Natural killer cell (primary cell): ENCODE data around the gene HAGHL. TPM values are rescaled to one million over a fixed set of nuclear protein-coding genes. Genes with fewer than 3 reads are reported as not detected.

ENCODE experiments used
- ATAC-seq, 3 donors: fragments of 150-1000 bp in 2 of 3; fragments of 200-7000 bp in 1 of 3; cut with Tn5 transposase; 1 replicate in 1 of 3; 2 replicates in 2 of 3; pipeline ENCODE4 v1.10.0; 2021; ENCODE audit warnings: mild to moderate bottlenecking in 2 of 3, moderate library complexity in 2 of 3
- DNase-seq, 2 donors: peaks; one replicate each; pipeline versions ENCODE4 v3.0.0 to v3.0.0-alpha.2; 2013 to 2021; ENCODE audit warnings: mixed read lengths in 1 of 2
- H3K27ac ChIP-seq: one replicate; pipeline ENCODE4 v1.5.1; 2013; ENCODE audit warnings: mild to moderate bottlenecking, low read length
- H3K27me3 ChIP-seq: one replicate; pipeline ENCODE4 v1.6.1; 2013; ENCODE audit warnings: low read length; ENCODE audit not compliant: control insufficient read depth, insufficient read depth
- H3K36me3 ChIP-seq: one replicate; pipeline ENCODE4 v1.6.1; 2013; ENCODE audit warnings: low read length; ENCODE audit not compliant: control insufficient read depth, insufficient read depth
- H3K4me1 ChIP-seq: one replicate; pipeline ENCODE4 v1.6.1; 2013; ENCODE audit warnings: low read length; ENCODE audit not compliant: control insufficient read depth, insufficient read depth
- H3K4me3 ChIP-seq: one replicate; pipeline ENCODE4 v1.5.1; 2013; ENCODE audit warnings: low read length
- H3K9me3 ChIP-seq: one replicate; pipeline ENCODE4 v1.6.1; 2013; ENCODE audit warnings: low read length; ENCODE audit not compliant: control insufficient read depth, insufficient read depth
- H3K27ac Mint-ChIP-seq, 2 donors: one replicate each; pipeline ENCODE4 v1.8.0; 2022; ENCODE audit warnings: mild to moderate bottlenecking in 2 of 2, mixed read lengths in 2 of 2, moderate library complexity in 1 of 2
- H3K27me3 Mint-ChIP-seq, 2 donors: one replicate each; pipeline ENCODE4 v1.8.0; 2022; ENCODE audit warnings: low read depth in 2 of 2, mixed read lengths in 2 of 2
- H3K36me3 Mint-ChIP-seq: one replicate; pipeline ENCODE4 v1.8.0; 2022; ENCODE audit warnings: mixed read lengths
- H3K4me1 Mint-ChIP-seq, 2 donors: one replicate each; pipeline ENCODE4 v1.8.0; 2022; ENCODE audit warnings: mixed read lengths in 2 of 2
- H3K4me3 Mint-ChIP-seq: one replicate; pipeline ENCODE4 v1.8.0; 2022; ENCODE audit warnings: mild to moderate bottlenecking, moderate library complexity, mixed read lengths
- H3K9me3 Mint-ChIP-seq, 2 donors: one replicate each; pipeline ENCODE4 v1.8.0; 2022; ENCODE audit warnings: mixed read lengths in 2 of 2
- CTCF ChIP-seq: fragments of 200-600 bp; IDR thresholded peaks from one replicate; pipeline ENCODE4 v1.8.0; 2022; ENCODE audit warnings: antibody characterized with exemption
- WGBS: methylation state at CpG from one replicate; pipeline ENCODE4 v1.1.7; 2013; ENCODE audit warnings: missing lambda C conversion rate; ENCODE audit not compliant: insufficient coverage; 5-methylcytosine and 5-hydroxymethylcytosine counted together
- intact Hi-C: fragments of 100-400 bp; cut with micrococcal nuclease; formaldehyde crosslinking; loops from one replicate; pipeline ENCODE4 v1.14.2; 2022
- total RNA-seq, 4 donors: library from RNA; stranded (reverse); fragments of 120-200 nt in 1 of 4; gene quantifications; one replicate each; pipeline versions ENCODE4 v1.2.3 to v1.2.4, GENCODE V29; 2013 to 2022

The HAGHL gene
- total RNA-seq, 3 donors from 2014 or later (not counting 1 experiment from before 2014, with no cell fraction given) = 13.5 to 21.5 (median 15.7) TPM

DNA sequence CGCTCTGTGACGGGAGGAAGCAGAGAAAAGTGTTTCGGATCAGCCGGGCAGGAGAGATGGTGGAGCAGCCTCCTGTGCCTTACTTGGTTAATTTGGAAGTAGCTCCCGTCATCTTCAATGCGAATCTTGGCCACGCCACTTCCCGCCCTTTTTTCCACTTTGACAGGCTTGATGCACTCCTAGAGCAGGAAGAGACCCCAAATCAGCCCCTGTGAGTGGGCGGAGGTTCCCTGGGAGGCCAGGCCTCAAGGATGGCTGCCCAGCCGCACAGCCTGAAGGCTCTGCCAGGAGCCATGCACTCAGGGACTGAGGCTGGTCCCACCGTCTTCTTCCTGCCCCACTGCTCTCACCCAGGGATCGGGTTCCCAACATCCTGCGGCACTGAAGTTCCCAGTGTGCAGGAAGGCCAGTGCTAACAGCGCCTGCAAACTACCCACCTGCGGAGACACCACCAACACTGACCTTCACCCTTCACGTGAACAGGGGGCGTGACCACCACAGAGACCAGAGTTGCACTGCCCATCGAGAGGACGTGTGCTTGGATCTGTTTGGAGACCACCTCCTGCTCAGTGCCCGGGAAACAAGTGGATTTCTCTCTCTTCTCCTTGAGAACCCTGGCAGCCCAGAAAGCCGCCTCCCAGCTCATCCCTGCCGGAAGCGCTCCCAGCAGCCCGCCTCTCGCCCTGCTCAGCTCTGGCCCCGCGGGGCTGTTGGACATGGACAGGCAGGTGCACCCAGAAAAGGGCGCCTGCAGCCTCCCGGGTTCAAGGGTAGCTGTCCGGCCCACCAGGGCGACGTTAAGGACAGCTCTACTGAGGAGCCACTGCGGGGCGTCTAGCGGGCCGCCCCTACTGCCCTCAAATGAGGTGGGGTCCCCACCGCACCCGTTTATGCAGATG lies 12.9 kb downstream of the HAGHL start:
- no peaks in the 10 kb centered on the region for H3K4me1 Mint-ChIP-seq
- no peak for TF ChIP-seq CTCF
- peak overlapping the region; percentile 82 for H3K4me3 ChIP-seq
- H3K27me3 ChIP-seq = no peaks in the 10 kb centered on the region
- no peaks in the 10 kb centered on the region for H3K9me3 Mint-ChIP-seq
- intact Hi-C loops = loop anchor here (2.0 kb wide), 1 partner anchor 25 kb away; the partner anchor contains the start of gene METRN
- no peaks in the 10 kb centered on the region for H3K9me3 ChIP-seq
- H3K36me3 ChIP-seq = peaks cover 14% of the 10 kb centered on the region
- H3K27ac Mint-ChIP-seq = peak overlapping the region in 1 of 2 donors; percentile 46
- DNase-seq = no peak
- ATAC-seq = no peak
- 58% methylated on average over 38 of the region's 38 CpGs for WGBS
- peak overlapping the region; percentile 74 for H3K27ac ChIP-seq
- H3K4me3 Mint-ChIP-seq = peak overlapping the region; percentile 84
- H3K4me1 ChIP-seq = peaks cover 16% of the 10 kb centered on the region
- H3K27me3 Mint-ChIP-seq = no peaks in the 10 kb centered on the region
- H3K36me3 Mint-ChIP-seq = no peaks in the 10 kb centered on the region

DNA sequence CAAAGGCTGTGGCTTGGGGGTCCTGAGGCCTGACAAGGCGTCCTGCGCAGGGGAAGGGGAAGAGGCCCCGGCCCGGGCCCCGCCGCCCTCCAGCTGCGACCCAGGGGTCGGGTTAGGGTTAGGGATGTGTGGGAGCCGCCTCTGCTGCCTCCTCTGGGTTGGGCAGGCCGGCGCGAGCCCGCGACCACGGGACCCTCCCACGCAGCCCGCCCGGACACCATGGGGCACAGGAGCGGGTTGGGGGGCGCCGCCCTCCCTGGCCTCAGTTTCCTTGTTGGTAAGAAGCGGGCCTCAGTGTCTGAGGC lies 13.5 kb downstream of the HAGHL start:
- peak overlapping the region in 1 of 2 donors; percentile 71 for H3K27ac Mint-ChIP-seq
- WGBS = under 1% methylated on average over 22 of the region's 22 CpGs

GRCh38 chr16:740764-741505 lies 14.0 kb downstream of the HAGHL start, which contains the start of gene CIAO3:
Gene CIAO3 (minus strand): TSS chr16:740997. CDS start chr16:740985, 12 bp downstream.
- peaks cover 16% of the 10 kb centered on the region for H3K4me1 ChIP-seq
- Mint-ChIP-seq H3K36me3 (no peaks in the 10 kb centered on the region), H3K27me3 (no peaks in the 10 kb centered on the region), H3K4me3 (peak within 1 kb of the TSS; percentile 84), H3K27ac (peak within 1 kb of the TSS; percentile 6 to 71), H3K4me1 (no peaks in the 10 kb centered on the region), H3K9me3 (no peaks in the 10 kb centered on the region)
- H3K27me3 ChIP-seq = no peaks in the 10 kb centered on the region
- TF ChIP-seq CTCF = peak; percentile 94
- H3K4me3 ChIP-seq = peak within 1 kb of the TSS; percentile 82
- ATAC-seq (peak; percentile 92 to 95 (median 92)), DNase-seq (peak; percentile 93 to 95)
- peak within 1 kb of the TSS; percentile 74 for H3K27ac ChIP-seq
- H3K36me3 ChIP-seq = peaks cover 11% of the 10 kb centered on the region
- intact Hi-C loops = loop anchor here (2.0 kb wide), 1 partner anchor 26 kb away; the partner anchor contains the start of gene METRN
- no peaks in the 10 kb centered on the region for H3K9me3 ChIP-seq
- under 1% methylated on average over 79 of the region's 79 CpGs for WGBS

More for the DNA sequence above, 13.5 kb downstream of the HAGHL start:
- H3K36me3 Mint-ChIP-seq = no peaks in the 10 kb centered on the region
- intact Hi-C loops = loop anchor here (2.0 kb wide), 1 partner anchor 26 kb away; the partner anchor contains the start of gene METRN
- no peaks in the 10 kb centered on the region for H3K27me3 Mint-ChIP-seq
- Histone ChIP-seq H3K4me3 (peak overlapping the region; percentile 82), H3K9me3 (no peaks in the 10 kb centered on the region), H3K4me1 (peaks cover 16% of the 10 kb centered on the region), H3K27ac (peak overlapping the region; percentile 74), H3K36me3 (peaks cover 11% of the 10 kb centered on the region), H3K27me3 (no peaks in the 10 kb centered on the region)
- ATAC-seq (peak; percentile 11 to 15 (median 13)), DNase-seq (no peak)
- H3K9me3 Mint-ChIP-seq = no peaks in the 10 kb centered on the region
- no peak for TF ChIP-seq CTCF
- H3K4me1 Mint-ChIP-seq = no peaks in the 10 kb centered on the region
- peak overlapping the region; percentile 84 for H3K4me3 Mint-ChIP-seq
